Measurements from ENCODE around the gene SNRPB.

SNRPB gene

GRCh38 chr20:2480381-2480780 is 9.8 kb upstream of the SNRPB start:
- peaks cover 42% of the 10 kb centered on the region for H3K36me3 ChIP-seq (ENCODE audit: insufficient read depth, low read length)
- DNase-seq (ENCODE audit: low read depth, low spot score): no peak
- H3K27ac ChIP-seq: no peak overlapping the region
- no peak overlapping the region for H3K9ac ChIP-seq (ENCODE audit: insufficient read length)
- H3K4me3 ChIP-seq: no peak overlapping the region
- TF ChIP-seq EZH2 (IDR thresholded peaks at IDR 0.05) (no peak), POLR2AphosphoS5 (IDR thresholded peaks at IDR 0.05; ENCODE audit: borderline replicate concordance, low read depth, low read length) (no peak), FOXP2 (optimal IDR thresholded peaks at IDR 0.05; ENCODE audit: control extremely low read depth, extremely low read length, insufficient read depth) (no peak)
- no peaks in the 10 kb centered on the region for H3K9me3 ChIP-seq (ENCODE audit: low read depth, low read length)

- no peak overlapping the region for H3K9ac ChIP-seq (ENCODE audit: insufficient read length)
- H3K4me3 ChIP-seq: no peak overlapping the region
- no peak for TF ChIP-seq FOXP2 (optimal IDR thresholded peaks at IDR 0.05; ENCODE audit: control extremely low read depth, extremely low read length, insufficient read depth)
- no peak for TF ChIP-seq POLR2AphosphoS5 (IDR thresholded peaks at IDR 0.05; ENCODE audit: borderline replicate concordance, low read depth, low read length)
- no peak for DNase-seq (ENCODE audit: low read depth, low spot score)
- no peaks in the 10 kb centered on the region for H3K9me3 ChIP-seq (ENCODE audit: low read depth, low read length)
- peaks cover 17% of the 10 kb centered on the region for H3K36me3 ChIP-seq (ENCODE audit: insufficient read depth, low read length)
- no peak overlapping the region for H3K27ac ChIP-seq
These were observed 6.4 kb upstream of the SNRPB start for GRCh38 chr20:2476742-2477615.

DNA sequence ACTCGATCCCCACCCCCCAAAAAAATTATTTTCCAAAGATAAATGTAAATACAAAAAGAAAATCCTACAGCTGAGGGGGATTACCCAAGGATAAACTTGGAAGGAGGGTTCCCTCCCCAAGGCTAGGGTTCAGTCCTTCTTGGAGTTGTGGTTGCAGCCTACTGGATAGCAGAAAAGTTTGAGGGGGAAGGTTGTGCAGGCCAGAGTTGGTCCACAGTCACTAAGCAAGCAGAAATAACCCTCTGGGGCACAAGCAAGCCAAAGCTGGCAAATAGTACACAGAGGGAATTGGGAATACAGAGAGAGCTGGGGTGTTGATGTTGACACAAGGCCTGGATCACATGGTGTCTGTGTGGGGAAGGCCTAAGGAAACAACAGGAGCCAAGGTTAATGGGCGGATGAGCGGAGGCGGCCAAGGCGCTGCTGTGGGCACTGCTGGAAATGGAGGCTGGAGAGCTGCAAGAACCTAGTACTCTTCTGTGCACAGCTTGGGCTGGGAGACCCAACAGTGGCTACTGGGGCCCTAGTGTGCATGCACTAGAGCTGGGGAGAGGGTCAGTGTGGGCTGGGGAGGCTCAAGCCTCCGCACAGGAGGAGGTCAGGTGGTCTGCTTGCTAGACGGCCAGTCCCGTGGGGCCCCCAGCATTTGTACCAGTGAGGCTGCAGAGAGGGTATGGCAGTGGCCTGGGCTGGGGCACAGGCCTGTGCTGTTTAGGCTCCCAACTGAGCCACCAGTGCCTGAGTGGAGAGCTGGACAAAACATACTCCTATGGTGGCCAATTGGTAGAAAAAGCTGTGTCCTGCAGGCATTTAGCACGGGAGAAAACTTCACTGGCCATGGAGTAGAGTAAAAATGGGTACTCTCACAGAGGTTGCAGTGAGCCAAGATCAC is 5.5 kb upstream of the SNRPB start:
- Histone ChIP-seq H3K4me3 (no peak overlapping the region), H3K9ac (ENCODE audit: insufficient read length) (no peak overlapping the region), H3K27ac (no peak overlapping the region), H3K9me3 (ENCODE audit: low read depth, low read length) (no peaks in the 10 kb centered on the region), H3K36me3 (ENCODE audit: insufficient read depth, low read length) (peaks cover 10% of the 10 kb centered on the region)
- TF ChIP-seq FOXP2 (optimal IDR thresholded peaks at IDR 0.05; ENCODE audit: control extremely low read depth, extremely low read length, insufficient read depth) (no peak), POLR2AphosphoS5 (IDR thresholded peaks at IDR 0.05; ENCODE audit: borderline replicate concordance, low read depth, low read length) (no peak), EZH2 (IDR thresholded peaks at IDR 0.05) (no peak)
- DNase-seq (ENCODE audit: low read depth, low spot score): no peak

DNA sequence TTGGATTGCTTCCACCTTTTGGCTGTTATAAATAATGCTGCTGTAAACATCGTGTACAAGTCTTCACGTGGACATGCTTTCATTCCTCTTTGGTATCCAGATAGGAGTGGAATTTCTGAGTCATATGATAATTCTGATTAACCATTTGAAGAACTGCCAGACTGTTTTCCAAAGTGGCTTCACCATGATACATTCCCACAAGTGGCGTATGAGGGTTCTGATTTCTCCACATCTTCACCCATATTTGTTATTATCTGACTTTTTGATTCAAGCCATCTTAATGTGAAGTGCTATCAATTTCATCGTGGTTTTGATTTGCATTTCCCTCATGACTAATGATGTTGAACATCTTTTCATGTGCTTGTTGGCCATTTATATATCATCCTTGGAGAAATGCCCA is 2.9 kb upstream of the SNRPB start:
- H3K9me3 ChIP-seq (ENCODE audit: low read depth, low read length): no peaks in the 10 kb centered on the region
- TF ChIP-seq EZH2 (IDR thresholded peaks at IDR 0.05) (no peak), FOXP2 (optimal IDR thresholded peaks at IDR 0.05; ENCODE audit: control extremely low read depth, extremely low read length, insufficient read depth) (no peak), POLR2AphosphoS5 (IDR thresholded peaks at IDR 0.05; ENCODE audit: borderline replicate concordance, low read depth, low read length) (no peak)
- no peak for DNase-seq (ENCODE audit: low read depth, low spot score)
- peaks cover 11% of the 10 kb centered on the region for H3K36me3 ChIP-seq (ENCODE audit: insufficient read depth, low read length)
- H3K27ac ChIP-seq: no peak overlapping the region
- H3K4me3 ChIP-seq: no peak overlapping the region
- H3K9ac ChIP-seq (ENCODE audit: insufficient read length): no peak overlapping the region

GRCh38 chr20:2469991-2470422 is 582 bp downstream of the SNRPB start:
- TF ChIP-seq POLR2AphosphoS5 (IDR thresholded peaks at IDR 0.05; ENCODE audit: borderline replicate concordance, low read depth, low read length): no peak
- Histone ChIP-seq H3K9ac (ENCODE audit: insufficient read length) (peak overlapping the region; percentile 100), H3K4me3 (peak overlapping the region; percentile 87), H3K27ac (peak overlapping the region; percentile 96), H3K9me3 (ENCODE audit: low read depth, low read length) (no peaks in the 10 kb centered on the region), H3K36me3 (ENCODE audit: insufficient read depth, low read length) (peaks cover 46% of the 10 kb centered on the region)
- no peak for DNase-seq (ENCODE audit: low read depth, low spot score)

DNA sequence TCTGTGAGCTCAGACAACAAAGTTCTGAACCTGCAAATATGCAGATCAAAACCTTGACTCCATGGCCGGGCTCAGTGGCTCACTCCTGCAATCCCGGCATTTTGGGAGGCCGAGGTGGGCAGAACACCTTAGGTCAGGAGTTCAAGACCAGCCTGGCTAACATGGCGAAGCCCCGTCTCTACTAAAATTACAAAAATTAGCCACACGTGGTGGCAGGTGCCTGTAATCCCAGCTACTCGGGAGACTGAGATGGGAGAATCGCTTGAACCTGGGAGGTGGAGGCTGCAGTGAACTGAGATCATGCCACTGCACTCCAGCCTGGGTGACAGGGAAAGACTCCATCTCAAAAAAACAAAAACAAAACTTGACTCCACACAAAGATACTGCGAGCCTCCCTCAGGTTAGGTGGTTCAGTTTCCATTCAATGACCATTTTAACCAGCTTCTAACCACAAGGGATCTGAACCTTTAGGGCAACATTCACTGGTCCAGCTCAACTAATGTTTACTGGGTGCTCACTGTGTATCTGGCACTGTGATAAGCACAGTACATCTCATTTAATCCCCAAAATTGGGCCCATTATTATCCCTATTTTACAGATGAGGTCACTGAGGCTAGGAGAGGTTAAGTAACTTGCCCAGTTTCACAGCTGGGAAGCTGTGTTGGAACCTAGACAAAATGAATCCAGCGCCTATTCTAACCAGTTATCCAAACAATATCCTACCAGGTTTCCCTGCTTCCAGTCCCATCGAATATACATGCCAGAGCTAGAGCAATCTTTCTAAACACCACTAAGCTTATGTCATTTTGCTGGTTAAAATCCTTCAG is 1.8 kb downstream of the SNRPB start:
- H3K36me3 ChIP-seq (ENCODE audit: insufficient read depth, low read length): peaks cover 59% of the 10 kb centered on the region

GRCh38 chr20:2467412-2467811 is 3.2 kb downstream of the SNRPB start:
- Histone ChIP-seq H3K27ac (no peak overlapping the region; the same call in 1 of the 2 replicates), H3K9me3 (ENCODE audit: low read depth, low read length) (no peaks in the 10 kb centered on the region), H3K9ac (ENCODE audit: insufficient read length) (no peak overlapping the region), H3K36me3 (ENCODE audit: insufficient read depth, low read length) (peaks cover 72% of the 10 kb centered on the region), H3K4me3 (peak overlapping the region; percentile 87; the same call in 1 of the 2 replicates)
- no peak for DNase-seq (ENCODE audit: low read depth, low spot score)
- TF ChIP-seq FOXP2 (optimal IDR thresholded peaks at IDR 0.05; ENCODE audit: control extremely low read depth, extremely low read length, insufficient read depth) (no peak), POLR2AphosphoS5 (IDR thresholded peaks at IDR 0.05; ENCODE audit: borderline replicate concordance, low read depth, low read length) (no peak), EZH2 (IDR thresholded peaks at IDR 0.05) (no peak)

More for the DNA sequence above, 1.8 kb downstream of the SNRPB start:
- H3K4me3 ChIP-seq: peak overlapping the region; percentile 87
- TF ChIP-seq POLR2AphosphoS5 (IDR thresholded peaks at IDR 0.05; ENCODE audit: borderline replicate concordance, low read depth, low read length): no peak; the same call in 1 of the 2 replicates
- TF ChIP-seq FOXP2 (optimal IDR thresholded peaks at IDR 0.05; ENCODE audit: control extremely low read depth, extremely low read length, insufficient read depth): no peak
- TF ChIP-seq EZH2 (IDR thresholded peaks at IDR 0.05): no peak
- DNase-seq (ENCODE audit: low read depth, low spot score): no peak
- no peak overlapping the region for H3K27ac ChIP-seq
- H3K9me3 ChIP-seq (ENCODE audit: low read depth, low read length): no peaks in the 10 kb centered on the region
- H3K9ac ChIP-seq (ENCODE audit: insufficient read length): peak overlapping the region; percentile 100
